Activated CD4-positive, alpha-beta T cell treated with anti-CD3 and anti-CD28 coated beads for 24 hours (primary cell): ENCODE data around the gene ZNF679.
A peak's percentile ranks its signal among the peaks of the same experiment; 100 is the strongest.
"Not testable (repeated sequence)": the region's sequence is repeated elsewhere in the genome, so short reads cannot be mapped to it uniquely, and the experiment has no call there.

Experiments used
- DNase-seq, 2 donors: peaks; one replicate each; pipeline ENCODE4 v3.0.0-alpha.2; 2020; ENCODE audit warnings: low read depth in 2 of 2

Gene ZNF679

DNA sequence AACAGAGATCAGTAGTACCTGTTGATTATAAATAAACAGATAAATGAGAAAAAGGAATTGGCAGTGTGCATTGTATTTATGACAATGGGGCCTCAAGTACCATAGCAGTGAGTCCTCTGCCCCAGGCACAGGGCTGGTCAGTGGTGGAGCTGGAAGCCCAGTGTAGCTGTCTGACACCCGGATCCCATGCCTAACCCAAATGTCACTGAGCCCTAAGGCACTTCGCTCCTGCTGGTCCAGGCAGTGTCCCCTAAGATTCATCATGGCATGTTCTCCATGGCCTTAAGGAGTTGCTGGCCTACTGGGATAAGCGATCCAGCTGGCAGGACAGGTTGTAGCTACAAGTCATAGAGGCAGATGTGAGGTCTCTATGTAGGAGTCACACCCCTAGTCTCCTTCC, 82.2 kb downstream of the ZNF679 start:
- no peak for DNase-seq

DNA sequence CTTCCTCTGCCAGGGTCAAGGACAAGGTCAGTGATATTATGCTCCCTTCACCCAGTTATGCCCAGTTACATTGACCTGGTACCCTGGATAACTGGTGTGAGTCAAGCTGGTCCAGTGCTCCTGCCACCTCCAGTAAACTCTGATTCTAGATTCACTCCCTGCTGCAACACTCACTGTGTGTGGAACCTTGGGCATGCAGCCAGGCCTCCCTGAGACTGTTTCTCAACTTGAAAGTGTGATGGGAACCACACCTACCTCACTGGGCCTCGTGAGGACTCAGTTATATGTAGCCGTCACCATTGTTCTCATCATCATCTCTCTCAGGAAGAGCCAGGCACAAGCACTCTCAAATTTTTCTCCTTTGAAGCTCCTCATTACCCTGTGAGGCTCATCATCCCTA, 84.6 kb downstream of the ZNF679 start:
- DNase-seq, result no peak

GRCh38 chr7:64313740-64314491, 85.6 kb downstream of the ZNF679 start, which contains the start of gene ZNF736:
TSS of gene ZNF736 (plus strand) at chr7:64313961. CDS start at chr7:64314151, 190 bp downstream.
- peak; percentile 65 to 77 for DNase-seq

DNA sequence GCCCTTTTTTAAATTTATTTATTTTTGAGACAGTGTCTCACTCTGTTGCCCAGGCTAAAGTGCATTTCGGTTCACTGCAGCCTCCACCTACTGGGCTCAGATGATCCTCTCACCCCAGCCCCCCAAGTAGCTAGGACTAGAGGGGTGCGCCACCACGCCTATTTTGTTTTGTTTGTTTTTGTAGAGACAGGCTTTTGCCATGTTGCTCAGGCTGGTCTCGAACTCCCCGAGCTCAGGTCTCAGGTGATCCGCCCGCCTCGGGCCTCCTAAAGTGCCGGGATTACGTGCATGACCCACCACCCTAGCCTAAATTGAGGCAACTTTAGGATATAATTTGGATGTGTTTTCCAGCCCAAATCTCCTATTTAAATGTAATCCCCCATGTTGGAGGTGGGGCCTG, 86.3 kb downstream of the ZNF679 start:
- DNase-seq, result no peak

DNA sequence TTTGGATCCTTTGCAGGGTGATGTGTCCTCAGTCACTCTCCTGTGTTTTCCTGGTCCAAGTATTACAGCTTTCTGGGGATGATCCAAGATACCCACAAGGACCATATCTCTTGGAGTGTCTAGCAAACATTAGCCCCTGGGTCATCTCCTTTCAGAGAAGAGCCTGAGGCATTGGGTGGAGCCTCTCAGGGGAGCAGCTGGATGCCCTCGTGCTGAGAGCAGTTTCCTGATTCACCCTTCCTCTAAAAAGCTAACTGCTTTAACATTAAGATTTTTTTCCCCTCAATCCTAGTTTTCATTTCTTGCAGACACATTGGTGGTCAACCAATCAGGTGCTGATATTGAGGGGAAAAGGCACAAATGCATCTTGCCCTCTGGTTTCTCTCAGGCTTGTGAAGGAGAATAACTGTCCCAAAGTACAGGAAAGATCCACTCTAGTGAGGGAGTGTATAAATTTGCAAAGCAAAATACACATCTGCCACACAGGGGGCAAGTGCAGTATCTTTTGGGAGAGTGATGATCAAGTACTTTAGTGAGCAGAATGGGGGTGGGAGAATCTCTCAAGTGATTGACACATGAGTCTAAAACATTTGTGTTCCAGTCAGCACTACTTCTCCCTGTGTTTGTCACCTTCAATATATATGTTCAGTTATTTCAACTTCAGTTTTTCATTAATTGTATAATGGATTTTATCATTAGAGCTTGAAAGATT, 87.9 kb downstream of the ZNF679 start:
- DNase-seq, result not testable (repeated sequence)
